A549 (cell line): ENCODE measurements around the gene DNAH11.

Source experiments
- CEBPB ChIP-seq, 2 experiments: fragments of >200 bp in 1 of 2; sonication (Bioruptor Twin) in 1 of 2; formaldehyde crosslinking in 1 of 2; IDR thresholded peaks; 2 replicates each; pipeline ENCODE4 v1.6.1; 2012 to 2016
- NPAS2 ChIP-seq: fragments of 250-450 bp; sonication (Bioruptor Pico); IDR thresholded peaks from 2 replicates; pipeline ENCODE4 v1.8.0; 2022; ENCODE audit warnings: mild to moderate bottlenecking, moderate library complexity, borderline replicate concordance
- PHF8 ChIP-seq: fragments of 200-600 bp; sonication (generic); IDR thresholded peaks from 2 replicates; pipeline ENCODE4 v1.6.1; 2016; ENCODE audit warnings: low read depth, mild to moderate bottlenecking, antibody characterized with exemption, moderate library complexity, borderline replicate concordance
- RNF2 ChIP-seq: fragments of 200-600 bp; sonication (generic); IDR thresholded peaks from 2 replicates; pipeline ENCODE4 v1.6.1; 2016; ENCODE audit warnings: low read depth, mild to moderate bottlenecking, antibody characterized with exemption, moderate library complexity, borderline replicate concordance
- TF ChIP-seq, protein P1 (sequence below): fragments of >200 bp; sonication (Bioruptor Twin); formaldehyde crosslinking; IDR thresholded peaks from 3 replicates; pipeline ENCODE4 v1.5.1; 2016

GRCh38 chr7:21942955-21943354 is 400.1 kb downstream of the DNAH11 start:
- TF ChIP-seq PHF8 (no peak), CEBPB (IDR thresholded peaks at IDR 0.05) (no peak), RNF2 (no peak), NPAS2 (no peak)
- TF ChIP-seq, protein P1, sequence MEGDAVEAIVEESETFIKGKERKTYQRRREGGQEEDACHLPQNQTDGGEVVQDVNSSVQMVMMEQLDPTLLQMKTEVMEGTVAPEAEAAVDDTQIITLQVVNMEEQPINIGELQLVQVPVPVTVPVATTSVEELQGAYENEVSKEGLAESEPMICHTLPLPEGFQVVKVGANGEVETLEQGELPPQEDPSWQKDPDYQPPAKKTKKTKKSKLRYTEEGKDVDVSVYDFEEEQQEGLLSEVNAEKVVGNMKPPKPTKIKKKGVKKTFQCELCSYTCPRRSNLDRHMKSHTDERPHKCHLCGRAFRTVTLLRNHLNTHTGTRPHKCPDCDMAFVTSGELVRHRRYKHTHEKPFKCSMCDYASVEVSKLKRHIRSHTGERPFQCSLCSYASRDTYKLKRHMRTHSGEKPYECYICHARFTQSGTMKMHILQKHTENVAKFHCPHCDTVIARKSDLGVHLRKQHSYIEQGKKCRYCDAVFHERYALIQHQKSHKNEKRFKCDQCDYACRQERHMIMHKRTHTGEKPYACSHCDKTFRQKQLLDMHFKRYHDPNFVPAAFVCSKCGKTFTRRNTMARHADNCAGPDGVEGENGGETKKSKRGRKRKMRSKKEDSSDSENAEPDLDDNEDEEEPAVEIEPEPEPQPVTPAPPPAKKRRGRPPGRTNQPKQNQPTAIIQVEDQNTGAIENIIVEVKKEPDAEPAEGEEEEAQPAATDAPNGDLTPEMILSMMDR: no peak
